Measurements from ENCODE around the gene ELAVL2.

DNA sequence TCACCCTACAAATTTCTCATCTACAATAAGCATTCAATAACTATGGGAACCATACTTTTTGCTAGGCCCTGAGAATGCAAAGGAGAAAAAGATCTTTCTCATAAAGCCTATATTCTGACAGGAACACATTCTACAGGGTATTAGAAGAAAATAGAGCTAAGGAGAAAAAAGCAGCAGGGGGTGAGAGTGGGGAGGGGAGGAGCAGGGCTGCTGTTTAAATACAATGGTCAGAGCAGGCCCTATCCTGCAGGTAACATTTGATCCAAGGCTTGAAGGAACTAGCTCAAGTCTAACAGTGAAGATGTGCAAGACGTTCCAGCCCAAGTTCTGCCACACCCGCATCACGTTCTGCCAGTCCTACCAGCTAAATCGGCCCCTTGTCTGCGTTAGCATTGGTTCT, 89.7 kb downstream of the ELAVL2 start:
- TF ChIP-seq CTCF (conservative IDR thresholded peaks at IDR 0.05; ENCODE audit: low read depth, low read length), result no peak
- TF ChIP-seq EZH2 (IDR thresholded peaks at IDR 0.05; ENCODE audit: borderline replicate concordance, low read depth, low read length, poor library complexity, severe bottlenecking), result no peak
